HG03108 (cell line): ENCODE results near the gene MCU.

Experiments
- ATAC-seq: cut with Tn5 transposase; IDR thresholded peaks from one replicate; pipeline ENCODE4 v1.9.1; 2021; ENCODE audit warnings: moderate library complexity; ENCODE audit not compliant: unreplicated experiment

Gene MCU

GRCh38 chr10:72831696-72832409, 139.9 kb downstream of the MCU start:
- ATAC-seq, result no peak

- no peak for ATAC-seq
Measured at GRCh38 chr10:72832701-72833100, 140.8 kb downstream of the MCU start.

- no peak for ATAC-seq
Measured at GRCh38 chr10:72834183-72834825, 142.4 kb downstream of the MCU start.

- no peak for ATAC-seq
Measured at GRCh38 chr10:72840319-72840718, 148.4 kb downstream of the MCU start.

DNA sequence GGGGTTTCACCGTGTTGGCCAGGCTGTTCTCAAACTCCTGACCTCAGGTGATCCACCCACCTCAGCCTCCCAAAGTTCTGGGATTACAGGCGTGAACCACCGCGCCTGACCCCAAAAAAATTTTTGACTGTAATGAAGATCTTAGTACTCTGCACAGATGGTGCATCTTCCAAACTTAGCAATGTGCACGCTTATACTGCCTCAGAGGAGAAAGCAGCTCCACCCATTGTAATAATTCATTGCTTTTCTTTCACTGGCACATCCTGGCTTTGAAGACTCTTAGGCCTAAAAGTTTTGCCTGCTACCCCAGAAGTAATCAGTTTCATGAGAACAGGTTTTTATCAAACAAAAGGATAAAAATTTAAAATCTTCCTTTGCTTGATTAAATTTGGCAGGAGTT, 149.5 kb downstream of the MCU start:
- no peak for ATAC-seq

- no peak for ATAC-seq
Measured at GRCh38 chr10:72842164-72842563, 150.2 kb downstream of the MCU start.

- ATAC-seq, result no peak
Measured at GRCh38 chr10:72846238-72846637, 154.3 kb downstream of the MCU start.

DNA sequence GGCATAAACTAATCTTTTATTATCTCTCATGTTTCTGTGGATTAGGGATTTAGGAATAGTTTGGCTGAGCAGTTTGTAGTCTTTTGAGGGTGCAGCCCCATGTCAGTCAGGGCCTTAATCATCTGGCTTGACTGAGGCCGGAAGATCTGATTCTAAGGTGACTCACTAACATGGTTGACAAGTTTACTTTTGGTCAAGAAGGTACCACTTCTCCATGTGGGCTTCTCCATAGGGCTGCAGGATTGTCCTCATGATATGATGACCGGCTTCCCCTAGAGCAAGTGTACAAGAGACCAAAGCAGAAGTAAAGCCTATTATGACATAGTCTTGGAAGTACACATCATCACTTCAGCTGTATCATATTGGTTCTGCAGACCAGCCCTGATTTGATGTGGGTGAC, 155.7 kb downstream of the MCU start:
- no peak for ATAC-seq

- ATAC-seq, result no peak
Measured at GRCh38 chr10:72850861-72851260, 158.9 kb downstream of the MCU start.

GRCh38 chr10:72851509-72851908, 159.6 kb downstream of the MCU start:
- ATAC-seq, result no peak

DNA sequence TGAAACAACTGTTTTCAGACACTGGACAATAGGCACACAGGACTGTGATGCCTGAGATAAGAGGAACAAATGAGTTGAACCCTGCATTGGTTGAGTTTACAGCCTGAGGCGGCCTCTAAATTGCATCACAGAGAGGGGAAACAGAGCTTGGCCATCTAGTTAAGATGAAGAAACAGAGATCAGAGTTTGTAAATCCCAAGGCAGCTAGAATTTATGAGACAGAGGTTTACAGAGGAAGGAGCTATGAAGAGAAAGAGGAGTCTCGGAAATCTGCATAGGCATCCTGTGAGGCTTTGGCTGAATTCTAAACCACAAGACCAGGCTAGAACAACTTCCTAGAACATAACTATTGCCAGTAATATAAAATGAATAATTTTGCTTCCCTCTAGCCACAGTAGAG, 160.6 kb downstream of the MCU start:
- ATAC-seq, result no peak

- ATAC-seq, result no peak
Measured at GRCh38 chr10:72855129-72855528, 163.2 kb downstream of the MCU start.

DNA sequence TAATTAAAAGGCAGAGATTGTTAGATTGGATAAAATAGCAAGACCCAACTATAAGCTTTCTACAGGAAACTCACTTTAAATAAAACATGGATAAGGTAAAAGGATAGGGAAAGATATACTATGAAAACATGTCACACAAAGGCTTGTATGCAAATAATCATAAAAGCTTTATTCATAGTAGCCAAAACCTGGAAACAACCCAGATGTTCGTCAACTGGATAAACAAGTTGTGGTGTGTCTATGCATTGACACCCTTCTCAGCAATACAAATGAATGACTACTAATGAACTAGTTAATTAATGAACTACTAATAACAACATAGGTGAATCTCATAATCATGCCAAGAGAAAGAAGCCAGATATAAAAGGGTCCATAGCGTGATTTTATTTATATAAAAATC, 163.8 kb downstream of the MCU start:
- no peak for ATAC-seq

DNA sequence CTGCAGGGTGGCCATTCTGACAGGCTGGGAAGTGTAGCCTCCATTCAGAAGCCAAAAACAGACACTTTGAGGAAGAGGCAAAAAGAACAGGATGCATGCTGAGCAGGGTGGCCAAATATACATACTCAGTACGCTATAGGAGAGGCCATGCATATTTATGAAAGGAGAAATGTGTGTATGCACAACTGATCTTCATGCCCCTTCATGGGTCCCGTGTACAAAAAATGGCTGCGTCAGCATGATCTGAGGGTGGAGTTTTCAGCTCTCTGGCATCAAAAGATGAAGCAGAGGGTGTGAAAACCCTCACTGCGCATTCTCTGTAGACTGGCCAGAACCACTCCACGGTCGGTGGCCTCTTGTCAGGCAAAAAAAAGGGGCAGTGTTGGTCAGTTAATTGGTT, 166.1 kb downstream of the MCU start:
- ATAC-seq, result no peak

GRCh38 chr10:72862957-72863356, 171.0 kb downstream of the MCU start:
- ATAC-seq, result no peak

- no peak for ATAC-seq
Measured at GRCh38 chr10:72875250-72876055, 183.5 kb downstream of the MCU start.

DNA sequence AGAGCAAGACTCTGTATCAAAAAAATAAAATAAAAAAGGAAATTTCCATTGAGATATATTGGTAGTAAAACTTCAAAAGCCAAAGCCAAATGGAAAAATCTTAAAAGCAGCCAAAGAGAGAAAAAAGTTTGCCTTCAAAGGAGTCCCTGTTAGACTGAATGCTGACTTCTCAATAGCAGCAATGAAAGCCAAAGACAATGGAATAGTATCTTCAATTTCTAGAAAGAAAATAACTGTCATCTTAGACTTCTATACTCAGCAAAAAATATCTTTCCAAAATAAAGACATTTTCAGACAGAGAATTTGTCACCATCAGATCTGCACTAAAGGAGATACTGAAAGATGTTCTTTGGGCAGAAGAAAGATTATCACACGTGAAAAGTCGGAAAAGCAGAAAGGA, 187.3 kb downstream of the MCU start:
- ATAC-seq, result no peak

DNA sequence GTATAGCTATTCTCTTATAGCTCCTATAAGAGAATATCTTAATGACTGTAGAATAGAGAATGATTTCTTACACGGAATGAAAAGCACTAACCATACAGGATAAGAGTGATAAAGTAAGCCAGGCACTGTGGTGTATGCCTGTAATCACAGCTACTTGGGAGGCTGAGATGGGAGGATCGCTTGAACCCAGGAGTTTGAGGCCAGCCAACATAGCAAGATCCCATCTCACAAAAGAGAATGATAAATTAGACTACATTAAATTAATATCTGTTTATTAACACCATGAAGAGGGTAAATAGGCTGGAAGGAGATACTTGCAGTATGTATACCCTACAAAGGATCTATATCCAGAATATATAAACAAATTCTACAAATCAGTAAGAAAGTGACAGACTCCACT, 189.3 kb downstream of the MCU start:
- no peak for ATAC-seq

DNA sequence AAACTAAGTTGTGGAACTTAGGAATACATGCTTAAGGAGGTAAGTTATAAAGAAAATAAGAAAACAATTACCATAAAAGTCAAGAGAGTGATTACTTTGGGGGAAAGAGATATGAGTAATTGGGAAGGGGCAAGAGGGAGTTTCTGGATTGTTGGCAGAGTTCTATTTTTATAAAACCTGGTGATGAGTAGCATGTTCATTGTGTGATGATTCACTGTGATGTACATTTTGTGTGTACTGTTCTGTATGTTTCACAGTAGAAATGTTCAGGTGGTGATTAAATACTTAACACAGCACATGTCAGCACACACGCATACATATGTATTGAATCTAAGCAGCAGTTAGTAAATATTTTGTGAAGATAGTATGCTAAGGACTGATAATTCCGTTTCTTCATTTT, 191.9 kb downstream of the MCU start:
- no peak for ATAC-seq

GRCh38 chr10:72885953-72886352, 194.0 kb downstream of the MCU start:
- no peak for ATAC-seq

GRCh38 chr10:72886621-72887020, 194.7 kb downstream of the MCU start:
- no peak for ATAC-seq

GRCh38 chr10:72887043-72887442, 195.1 kb downstream of the MCU start:
- ATAC-seq, result no peak
